Measurements from ENCODE around the gene SGCD.

Gene SGCD

GRCh38 chr5:156715287-156715686, 388.3 kb downstream of the SGCD start:
- DNase-seq: no peak

- DNase-seq: no peak
Observed at GRCh38 chr5:156716591-156717380, 389.8 kb downstream of the SGCD start.

GRCh38 chr5:156718985-156719384, 392.0 kb downstream of the SGCD start:
- DNase-seq: no peak

- DNase-seq: no peak
Observed at GRCh38 chr5:156722358-156722757, 395.4 kb downstream of the SGCD start.

GRCh38 chr5:156735477-156735876, 408.5 kb downstream of the SGCD start:
- no peak for DNase-seq

- no peak for DNase-seq
Observed at GRCh38 chr5:156741516-156741915, 414.6 kb downstream of the SGCD start.

GRCh38 chr5:156753846-156754245, 426.9 kb downstream of the SGCD start:
- no peak for DNase-seq

GRCh38 chr5:156755421-156756087, 428.6 kb downstream of the SGCD start:
- DNase-seq: no peak

GRCh38 chr5:156758011-156758791, 431.2 kb downstream of the SGCD start:
- no peak for DNase-seq

- no peak for DNase-seq
Observed at GRCh38 chr5:156759156-156759555, 432.2 kb downstream of the SGCD start.

- no peak for DNase-seq
Observed at GRCh38 chr5:156762771-156763170, 435.8 kb downstream of the SGCD start.

GRCh38 chr5:156764176-156764971, 437.4 kb downstream of the SGCD start:
- no peak for DNase-seq

- no peak for DNase-seq
Observed at GRCh38 chr5:156774273-156774672, 447.3 kb downstream of the SGCD start.

- DNase-seq: no peak
Observed at GRCh38 chr5:156778139-156778706, 451.3 kb downstream of the SGCD start.

- DNase-seq: no peak
Observed at GRCh38 chr5:156778752-156779151, 451.8 kb downstream of the SGCD start.

GRCh38 chr5:156779436-156779835, 452.5 kb downstream of the SGCD start:
- DNase-seq: no peak

- no peak for DNase-seq
Observed at GRCh38 chr5:156783092-156783491, 456.1 kb downstream of the SGCD start.

GRCh38 chr5:156794687-156795086, 467.7 kb downstream of the SGCD start:
- DNase-seq: peak; percentile 22

GRCh38 chr5:156798201-156798600, 471.2 kb downstream of the SGCD start:
- no peak for DNase-seq

GRCh38 chr5:156799171-156799570, 472.2 kb downstream of the SGCD start:
- DNase-seq: no peak

GRCh38 chr5:156800929-156801328, 474.0 kb downstream of the SGCD start:
- DNase-seq: no peak

- no peak for DNase-seq
Observed at GRCh38 chr5:156802501-156802900, 475.5 kb downstream of the SGCD start.

GRCh38 chr5:156803404-156803803, 476.4 kb downstream of the SGCD start:
- DNase-seq: no peak

Data from NCI-H1436 treated with DMSO at 0.1 percent for 48 hours (cell line).